Measurements from ENCODE around the gene GTF3C5.
A peak's percentile ranks its signal among the peaks of the same experiment; 100 is the strongest.
"Not testable (repeated sequence)": the region's sequence is repeated elsewhere in the genome, so short reads cannot be mapped to it uniquely, and the experiment has no call there.

Gene GTF3C5

DNA sequence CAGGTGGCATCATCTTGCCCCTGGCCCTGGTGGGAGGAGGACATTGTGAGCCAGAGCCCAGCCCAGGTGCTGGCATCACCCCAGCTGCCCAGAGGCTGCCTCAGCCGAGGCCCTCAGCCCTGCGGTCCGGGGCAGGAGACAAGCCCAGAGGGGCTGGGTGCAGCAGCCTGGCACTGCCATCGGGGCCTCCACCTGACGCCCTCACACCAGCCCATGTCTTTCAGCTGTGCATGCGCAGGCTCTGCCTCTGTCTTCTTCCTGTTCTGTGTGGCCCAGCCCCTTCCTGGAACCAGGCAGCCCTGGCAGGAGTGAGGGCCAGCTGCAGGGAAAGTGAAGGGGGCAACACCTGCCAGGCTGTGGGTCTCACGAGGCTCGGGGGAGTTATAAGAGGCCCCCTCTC, 26.2 kb downstream of the GTF3C5 start:
- DNase-seq: no peak

DNA sequence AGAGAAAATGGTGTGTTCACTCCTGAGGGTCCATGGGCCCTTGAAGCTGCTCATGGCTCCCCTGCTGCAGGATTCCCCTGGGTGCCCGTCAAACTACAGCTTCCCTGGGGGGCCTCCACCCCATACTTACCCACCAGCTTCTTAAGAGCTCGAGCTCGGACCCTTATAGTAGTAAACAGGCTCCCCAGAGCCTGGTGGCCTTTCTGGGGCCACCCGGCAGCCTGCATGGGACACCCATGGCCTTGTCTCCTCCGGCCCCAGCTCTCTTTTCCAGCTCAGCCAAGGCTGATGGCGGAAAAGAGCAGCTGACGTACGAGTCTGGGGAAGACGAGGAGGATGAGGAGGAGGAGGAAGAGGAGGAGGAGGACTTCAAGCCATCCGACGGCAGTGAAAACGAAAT, 26.8 kb downstream of the GTF3C5 start:
- DNase-seq: no peak

DNA sequence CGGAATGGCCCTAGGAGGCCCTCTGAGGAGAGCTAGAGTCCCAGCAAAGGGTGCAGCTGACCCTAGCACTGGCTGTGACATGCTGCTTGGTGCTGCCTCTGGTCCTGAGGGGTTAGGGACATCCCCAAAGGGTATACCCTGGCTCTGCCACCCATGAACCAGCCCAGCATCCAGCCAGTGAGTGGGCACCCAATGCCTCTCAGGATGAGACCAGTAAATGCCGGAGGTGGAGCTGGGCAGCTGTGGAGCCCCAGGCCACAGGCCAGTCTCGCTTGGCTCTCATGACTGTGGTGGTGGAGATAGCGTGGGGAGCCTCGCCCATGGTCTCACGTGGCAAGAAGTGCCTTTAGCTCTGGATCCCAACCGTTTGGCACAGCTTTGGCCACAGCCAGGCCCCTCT, 27.3 kb downstream of the GTF3C5 start:
- no peak for DNase-seq

DNA sequence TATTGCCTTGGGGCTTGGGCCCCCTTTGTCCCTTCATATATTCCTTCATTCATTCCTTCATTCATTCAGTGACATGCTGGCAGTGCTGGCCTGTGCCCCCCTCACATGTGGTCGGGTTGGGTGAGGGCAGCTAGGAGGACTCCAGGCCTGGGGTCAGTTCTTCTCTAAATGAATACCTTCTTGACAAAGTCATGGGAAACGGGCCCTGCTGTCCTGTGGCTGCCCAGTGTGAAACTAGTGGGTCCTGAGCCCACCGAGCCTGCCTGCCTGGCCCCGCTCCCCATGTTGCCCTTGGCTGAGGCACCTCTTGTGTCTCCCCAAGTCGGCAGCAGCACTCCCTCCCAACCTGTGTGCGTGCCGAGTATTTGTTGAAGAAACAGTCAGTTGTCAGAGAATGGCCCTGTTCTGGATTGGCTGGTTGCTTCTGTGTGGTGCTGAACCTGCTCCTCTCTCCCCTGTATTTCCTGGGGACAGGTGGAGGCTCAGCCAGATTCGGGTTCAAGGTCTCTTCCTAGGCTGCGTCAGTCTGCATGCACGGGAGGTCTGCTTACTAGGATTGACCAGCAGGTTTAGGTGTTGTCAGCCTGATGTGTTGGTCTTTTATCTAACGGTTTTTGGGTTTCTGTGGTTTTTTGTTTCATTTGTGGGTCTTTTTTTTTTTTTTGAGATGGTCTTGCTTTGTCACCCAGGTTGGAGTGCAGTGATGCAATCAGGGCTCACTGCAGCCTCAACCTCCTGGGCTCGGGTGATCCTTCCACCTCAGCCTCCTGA, 27.9 kb downstream of the GTF3C5 start:
- DNase-seq: no peak

DNA sequence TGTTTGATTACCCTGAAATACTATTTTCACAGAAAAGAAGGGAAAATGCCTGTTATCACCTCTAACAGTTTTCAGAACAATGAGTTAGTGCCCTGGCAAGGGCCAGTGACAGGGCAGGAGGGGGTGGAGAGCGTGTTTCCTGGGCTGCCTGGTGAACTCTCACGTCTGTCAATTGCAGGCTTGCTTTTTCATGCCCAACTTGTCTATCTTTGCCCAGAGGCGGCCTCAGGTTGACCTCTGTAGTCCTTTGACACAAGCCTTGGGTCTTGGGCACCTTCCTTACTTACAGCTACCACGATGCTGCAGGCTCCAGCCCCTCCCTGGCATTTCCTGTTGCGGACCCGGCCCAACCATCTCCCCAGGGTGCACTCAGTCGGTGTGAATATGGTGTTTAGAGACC, 28.8 kb downstream of the GTF3C5 start:
- DNase-seq: no peak

DNA sequence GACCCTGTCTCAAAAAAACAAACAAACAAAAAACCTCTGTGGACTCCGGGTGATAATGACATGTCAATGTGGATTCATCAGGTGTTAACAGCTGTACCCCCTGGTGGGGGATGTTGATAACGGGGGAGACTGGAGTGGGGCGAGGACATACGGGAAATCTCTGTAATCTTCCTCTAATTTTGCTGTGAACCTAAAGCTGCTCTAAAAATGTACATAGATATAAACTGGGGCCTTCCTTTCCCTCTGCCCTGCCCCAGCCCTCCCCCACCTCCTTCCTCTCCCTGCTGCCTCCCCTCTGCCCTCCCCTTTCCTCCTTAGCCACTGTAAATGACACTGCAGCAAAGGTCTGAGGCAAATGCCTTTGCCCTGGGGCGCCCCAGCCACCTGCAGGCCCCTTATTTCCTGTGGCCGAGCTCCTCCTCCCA, 29.6 kb downstream of the GTF3C5 start:
- no peak for DNase-seq

DNA sequence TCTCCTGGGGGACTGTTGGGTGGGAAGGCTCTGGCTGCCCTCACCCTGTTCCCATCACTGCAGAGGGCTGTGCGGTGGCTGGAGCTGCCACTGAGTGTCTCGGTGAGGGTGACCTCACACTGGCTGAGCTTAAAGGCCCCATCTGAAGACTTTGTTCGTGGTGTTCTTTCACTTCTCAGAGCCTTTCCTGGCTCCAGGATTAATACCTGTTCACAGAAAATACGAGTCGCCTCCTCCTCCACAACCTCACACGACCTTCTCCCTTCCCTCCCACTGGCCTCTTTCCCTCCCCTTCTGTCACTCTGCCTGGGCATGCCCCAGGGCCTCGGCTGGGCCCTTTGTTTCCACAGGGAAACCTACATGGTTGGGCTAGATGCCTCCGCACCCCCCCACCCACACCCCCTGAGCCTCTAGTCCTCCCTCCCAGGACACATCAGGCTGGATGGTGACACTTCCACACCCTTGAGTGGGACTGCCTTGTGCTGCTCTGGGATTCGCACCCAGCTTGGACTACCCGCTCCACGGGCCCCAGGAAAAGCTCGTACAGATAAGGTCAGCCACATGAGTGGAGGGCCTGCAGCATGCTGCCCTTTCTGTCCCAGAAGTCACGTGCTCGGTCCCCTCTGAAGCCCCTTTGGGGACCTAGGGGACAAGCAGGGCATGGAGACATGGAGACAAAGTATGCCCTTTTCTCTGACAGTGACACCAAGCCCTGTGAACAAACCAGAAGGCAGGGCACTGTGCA, 30.4 kb downstream of the GTF3C5 start:
- peak; percentile 28 for DNase-seq

DNA sequence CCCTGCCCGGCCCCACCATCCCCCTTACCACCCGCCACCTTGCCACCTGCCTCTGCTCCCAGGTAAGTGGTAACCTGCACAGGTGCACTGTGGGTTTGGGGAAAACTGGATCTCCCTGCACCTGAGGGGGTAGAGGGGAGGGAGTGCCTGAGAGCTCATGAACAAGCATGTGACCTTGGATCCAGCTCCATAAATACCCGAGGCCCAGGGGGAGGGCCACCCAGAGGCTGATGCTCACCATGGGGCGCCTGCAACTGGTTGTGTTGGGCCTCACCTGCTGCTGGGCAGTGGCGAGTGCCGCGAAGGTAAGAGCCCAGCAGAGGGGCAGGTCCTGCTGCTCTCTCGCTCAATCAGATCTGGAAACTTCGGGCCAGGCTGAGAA, 31.0 kb downstream of the GTF3C5 start, which contains the start of gene CEL:
CEL (plus strand) TSS at position 218 of the 382 bp plus-strand sequence; CDS start at position 240, 22 bp downstream.
- DNase-seq: peak; percentile 58

DNA sequence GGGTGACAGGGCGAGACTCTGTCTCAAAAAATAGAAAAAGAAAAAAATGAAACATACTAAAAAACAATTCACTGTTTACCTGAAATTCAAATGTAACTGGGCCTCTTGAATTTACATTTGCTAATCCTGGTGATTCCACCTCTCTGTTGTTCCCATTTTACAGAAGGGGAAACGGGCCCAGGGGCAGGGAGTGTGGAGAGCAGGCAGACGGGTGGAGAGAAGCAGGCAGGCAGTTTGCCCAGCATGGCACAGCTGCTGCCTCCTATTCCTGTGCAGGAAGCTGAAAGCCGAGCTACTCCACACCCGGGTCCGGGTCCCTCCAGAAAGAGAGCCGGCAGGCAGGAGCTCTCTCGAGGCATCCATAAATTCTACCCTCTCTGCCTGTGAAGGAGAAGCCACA, 31.8 kb downstream of the GTF3C5 start:
- not testable (repeated sequence) for DNase-seq

DNA sequence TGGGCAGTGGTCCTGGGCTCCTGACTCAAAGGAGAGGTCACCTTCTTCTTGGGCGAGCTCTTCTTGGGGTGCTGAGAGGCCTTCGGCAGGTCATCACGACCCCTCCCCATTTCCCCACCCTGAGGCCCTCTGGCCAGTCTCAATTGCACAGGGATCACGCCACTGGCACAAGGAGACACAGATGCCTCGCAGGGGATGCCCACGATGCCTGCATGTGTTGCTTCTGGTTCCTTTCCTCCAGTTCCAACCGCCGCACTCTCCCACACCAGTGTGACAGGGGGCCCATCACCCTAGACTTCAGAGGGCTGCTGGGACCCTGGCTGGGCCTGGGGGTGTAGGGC, 32.3 kb downstream of the GTF3C5 start:
- no peak for DNase-seq

DNA sequence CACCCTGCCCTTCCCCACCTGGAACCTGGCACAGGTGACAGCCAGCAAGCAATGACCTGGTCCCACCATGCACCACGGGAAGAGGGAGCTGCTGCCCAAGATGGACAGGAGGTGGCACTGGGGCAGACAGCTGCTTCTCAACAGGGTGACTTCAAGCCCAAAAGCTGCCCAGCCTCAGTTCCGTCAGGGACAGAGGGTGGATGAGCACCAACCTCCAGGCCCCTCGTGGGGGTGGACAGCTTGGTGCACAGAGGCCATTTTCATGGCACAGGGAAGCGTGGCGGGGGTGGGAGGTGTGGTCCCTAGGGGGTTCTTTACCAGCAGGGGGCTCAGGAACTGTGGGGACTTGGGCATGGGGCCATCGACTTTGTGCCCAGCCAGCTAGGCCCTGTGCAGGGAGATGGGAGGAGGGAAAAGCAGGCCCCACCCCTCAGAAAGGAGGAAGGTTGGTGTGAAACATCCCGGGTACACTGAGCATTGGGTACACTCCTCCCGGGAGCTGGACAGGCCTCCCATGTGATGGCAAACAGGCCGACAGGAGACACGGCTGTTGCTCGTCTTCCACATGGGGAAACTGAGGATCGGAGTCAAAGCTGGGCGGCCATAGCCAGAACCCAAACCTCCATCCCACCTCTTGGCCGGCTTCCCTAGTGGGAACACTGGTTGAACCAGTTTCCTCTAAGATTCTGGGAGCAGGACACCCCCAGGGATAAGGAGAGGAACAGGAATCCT, 32.9 kb downstream of the GTF3C5 start:
- no peak for DNase-seq

DNA sequence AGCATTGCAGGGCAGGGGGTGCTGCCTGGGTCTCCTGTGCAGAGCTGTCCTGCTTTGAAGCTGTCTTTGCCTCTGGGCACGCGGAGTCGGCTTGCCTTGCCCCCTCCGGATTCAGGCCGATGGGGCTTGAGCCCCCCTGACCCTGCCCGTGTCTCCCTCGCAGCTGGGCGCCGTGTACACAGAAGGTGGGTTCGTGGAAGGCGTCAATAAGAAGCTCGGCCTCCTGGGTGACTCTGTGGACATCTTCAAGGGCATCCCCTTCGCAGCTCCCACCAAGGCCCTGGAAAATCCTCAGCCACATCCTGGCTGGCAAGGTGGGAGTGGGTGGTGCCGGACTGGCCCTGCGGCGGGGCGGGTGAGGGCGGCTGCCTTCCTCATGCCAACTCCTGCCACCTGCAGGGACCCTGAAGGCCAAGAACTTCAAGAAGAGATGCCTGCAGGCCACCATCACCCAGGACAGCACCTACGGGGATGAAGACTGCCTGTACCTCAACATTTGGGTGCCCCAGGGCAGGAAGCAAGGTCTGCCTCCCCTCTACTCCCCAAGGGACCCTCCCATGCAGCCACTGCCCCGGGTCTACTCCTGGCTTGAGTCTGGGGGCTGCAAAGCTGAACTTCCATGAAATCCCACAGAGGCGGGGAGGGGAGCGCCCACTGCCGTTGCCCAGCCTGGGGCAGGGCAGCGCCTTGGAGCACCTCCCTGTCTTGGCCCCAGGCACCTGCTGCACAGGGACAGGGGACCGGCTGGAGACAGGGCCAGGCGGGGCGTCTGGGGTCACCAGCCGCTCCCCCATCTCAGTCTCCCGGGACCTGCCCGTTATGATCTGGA, 33.7 kb downstream of the GTF3C5 start:
- no peak for DNase-seq

DNA sequence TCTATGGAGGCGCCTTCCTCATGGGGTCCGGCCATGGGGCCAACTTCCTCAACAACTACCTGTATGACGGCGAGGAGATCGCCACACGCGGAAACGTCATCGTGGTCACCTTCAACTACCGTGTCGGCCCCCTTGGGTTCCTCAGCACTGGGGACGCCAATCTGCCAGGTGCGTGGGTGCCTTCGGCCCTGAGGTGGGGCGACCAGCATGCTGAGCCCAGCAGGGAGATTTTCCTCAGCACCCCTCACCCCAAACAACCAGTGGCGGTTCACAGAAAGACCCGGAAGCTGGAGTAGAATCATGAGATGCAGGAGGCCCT, 34.2 kb downstream of the GTF3C5 start:
- no peak for DNase-seq

DNA sequence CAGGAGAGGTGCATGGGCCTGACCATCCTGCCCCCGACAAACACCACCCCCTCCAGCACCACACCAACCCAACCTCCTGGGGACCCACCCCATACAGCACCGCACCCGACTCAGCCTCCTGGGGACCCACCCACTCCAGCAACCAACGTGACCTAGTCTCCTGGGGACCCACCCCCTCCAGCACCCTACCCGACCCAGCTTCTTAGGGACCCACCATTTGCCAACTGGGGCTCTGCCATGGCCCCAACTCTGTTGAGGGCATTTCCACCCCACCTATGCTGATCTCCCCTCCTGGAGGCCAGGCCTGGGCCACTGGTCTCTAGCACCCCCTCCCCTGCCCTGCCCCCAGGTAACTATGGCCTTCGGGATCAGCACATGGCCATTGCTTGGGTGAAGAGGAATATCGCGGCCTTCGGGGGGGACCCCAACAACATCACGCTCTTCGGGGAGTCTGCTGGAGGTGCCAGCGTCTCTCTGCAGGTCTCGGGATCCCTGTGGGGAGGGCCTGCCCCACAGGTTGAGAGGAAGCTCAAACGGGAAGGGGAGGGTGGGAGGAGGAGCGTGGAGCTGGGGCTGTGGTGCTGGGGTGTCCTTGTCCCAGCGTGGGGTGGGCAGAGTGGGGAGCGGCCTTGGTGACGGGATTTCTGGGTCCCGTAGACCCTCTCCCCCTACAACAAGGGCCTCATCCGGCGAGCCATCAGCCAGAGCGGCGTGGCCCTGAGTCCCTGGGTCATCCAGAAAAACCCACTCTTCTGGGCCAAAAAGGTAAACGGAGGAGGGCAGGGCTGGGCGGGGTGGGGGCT, 35.6 kb downstream of the GTF3C5 start:
- no peak for DNase-seq

DNA sequence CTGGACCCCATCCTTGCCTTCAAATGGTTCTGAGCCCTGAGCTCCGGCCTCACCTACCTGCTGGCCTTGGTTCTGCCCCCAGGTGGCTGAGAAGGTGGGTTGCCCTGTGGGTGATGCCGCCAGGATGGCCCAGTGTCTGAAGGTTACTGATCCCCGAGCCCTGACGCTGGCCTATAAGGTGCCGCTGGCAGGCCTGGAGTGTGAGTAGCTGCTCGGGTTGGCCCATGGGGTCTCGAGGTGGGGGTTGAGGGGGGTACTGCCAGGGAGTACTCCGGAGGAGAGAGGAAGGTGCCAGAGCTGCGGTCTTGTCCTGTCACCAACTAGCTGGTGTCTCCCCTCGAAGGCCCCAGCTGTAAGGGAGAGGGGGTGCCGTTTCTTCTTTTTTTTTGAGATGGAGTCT, 36.2 kb downstream of the GTF3C5 start:
- no peak for DNase-seq

DNA sequence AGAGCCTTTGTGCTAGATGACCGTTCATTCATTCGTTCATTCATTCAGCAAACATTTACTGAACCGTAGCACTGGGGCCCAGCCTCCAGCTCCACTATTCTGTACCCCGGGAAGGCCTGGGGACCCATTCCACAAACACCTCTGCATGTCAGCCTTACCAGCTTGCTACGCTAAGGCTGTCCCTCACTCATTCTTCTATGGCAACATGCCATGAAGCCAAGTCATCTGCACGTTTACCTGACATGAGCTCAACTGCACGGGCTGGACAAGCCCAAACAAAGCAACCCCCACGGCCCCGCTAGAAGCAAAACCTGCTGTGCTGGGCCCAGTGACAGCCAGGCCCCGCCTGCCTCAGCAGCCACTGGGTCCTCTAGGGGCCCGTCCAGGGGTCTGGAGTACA, 37.0 kb downstream of the GTF3C5 start:
- DNase-seq: no peak

DNA sequence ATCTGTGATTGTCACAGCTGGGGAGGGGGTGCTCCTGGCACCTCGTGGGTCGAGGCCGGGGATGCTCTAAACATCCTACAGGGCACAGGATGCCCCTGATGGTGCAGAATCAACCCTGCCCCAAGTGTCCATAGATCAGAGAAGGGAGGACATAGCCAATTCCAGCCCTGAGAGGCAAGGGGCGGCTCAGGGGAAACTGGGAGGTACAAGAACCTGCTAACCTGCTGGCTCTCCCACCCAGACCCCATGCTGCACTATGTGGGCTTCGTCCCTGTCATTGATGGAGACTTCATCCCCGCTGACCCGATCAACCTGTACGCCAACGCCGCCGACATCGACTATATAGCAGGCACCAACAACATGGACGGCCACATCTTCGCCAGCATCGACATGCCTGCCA, 37.6 kb downstream of the GTF3C5 start:
- DNase-seq: not testable (repeated sequence)

DNA sequence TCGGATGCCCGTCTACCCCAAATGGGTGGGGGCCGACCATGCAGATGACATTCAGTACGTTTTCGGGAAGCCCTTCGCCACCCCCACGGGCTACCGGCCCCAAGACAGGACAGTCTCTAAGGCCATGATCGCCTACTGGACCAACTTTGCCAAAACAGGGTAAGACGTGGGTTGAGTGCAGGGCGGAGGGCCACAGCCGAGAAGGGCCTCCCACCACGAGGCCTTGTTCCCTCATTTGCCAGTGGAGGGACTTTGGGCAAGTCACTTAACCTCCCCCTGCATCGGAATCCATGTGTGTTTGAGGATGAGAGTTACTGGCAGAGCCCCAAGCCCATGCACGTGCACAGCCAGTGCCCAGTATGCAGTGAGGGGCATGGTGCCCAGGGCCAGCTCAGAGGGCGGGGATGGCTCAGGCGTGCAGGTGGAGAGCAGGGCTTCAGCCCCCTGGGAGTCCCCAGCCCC, 39.7 kb downstream of the GTF3C5 start:
- not testable (repeated sequence) for DNase-seq

DNA sequence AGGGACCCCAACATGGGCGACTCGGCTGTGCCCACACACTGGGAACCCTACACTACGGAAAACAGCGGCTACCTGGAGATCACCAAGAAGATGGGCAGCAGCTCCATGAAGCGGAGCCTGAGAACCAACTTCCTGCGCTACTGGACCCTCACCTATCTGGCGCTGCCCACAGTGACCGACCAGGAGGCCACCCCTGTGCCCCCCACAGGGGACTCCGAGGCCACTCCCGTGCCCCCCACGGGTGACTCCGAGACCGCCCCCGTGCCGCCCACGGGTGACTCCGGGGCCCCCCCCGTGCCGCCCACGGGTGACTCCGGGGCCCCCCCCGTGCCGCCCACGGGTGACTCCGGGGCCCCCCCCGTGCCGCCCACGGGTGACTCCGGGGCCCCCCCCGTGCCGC, 40.2 kb downstream of the GTF3C5 start:
- not testable (repeated sequence) for DNase-seq

DNA sequence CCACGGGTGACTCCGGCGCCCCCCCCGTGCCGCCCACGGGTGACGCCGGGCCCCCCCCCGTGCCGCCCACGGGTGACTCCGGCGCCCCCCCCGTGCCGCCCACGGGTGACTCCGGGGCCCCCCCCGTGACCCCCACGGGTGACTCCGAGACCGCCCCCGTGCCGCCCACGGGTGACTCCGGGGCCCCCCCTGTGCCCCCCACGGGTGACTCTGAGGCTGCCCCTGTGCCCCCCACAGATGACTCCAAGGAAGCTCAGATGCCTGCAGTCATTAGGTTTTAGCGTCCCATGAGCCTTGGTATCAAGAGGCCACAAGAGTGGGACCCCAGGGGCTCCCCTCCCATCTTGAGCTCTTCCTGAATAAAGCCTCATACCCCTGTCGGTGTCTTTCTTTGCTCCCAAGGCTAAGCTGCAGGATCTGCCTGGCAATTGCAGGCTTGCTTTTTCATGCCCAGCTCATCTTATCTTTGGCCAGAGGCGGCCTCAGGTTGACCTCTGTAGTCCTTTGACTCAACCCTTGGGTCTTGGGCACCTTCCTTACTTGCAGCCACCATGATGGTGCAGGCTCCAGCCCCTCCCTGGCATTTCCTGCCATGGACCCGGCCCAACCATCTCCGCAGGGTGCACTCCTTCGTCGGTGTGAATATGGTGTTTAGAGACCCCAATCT, 40.8 kb downstream of the GTF3C5 start:
- DNase-seq: no peak

DNA sequence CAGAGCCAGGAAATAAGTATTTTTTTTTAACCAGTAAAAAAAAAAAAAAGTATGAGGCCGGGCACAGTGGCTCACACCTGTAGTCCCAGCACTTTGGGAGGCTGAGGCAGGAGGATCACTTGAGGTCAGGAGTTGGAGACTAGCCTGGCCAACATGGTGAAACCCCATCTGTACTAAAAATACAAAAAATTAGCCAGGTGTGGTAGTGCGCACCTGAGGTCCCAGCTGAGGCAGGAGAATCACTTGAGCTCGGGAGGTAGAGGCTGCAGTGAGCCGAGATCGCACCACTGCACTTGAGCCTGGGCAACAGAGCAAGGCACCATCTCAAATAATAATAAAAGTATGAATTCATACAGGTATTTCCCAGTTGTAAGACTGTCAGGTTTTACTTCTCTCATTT, 41.4 kb downstream of the GTF3C5 start:
- DNase-seq: not testable (repeated sequence)

Measured in DMS53 (cell line).